ENCODE data around the gene CFAP90.

DNA sequence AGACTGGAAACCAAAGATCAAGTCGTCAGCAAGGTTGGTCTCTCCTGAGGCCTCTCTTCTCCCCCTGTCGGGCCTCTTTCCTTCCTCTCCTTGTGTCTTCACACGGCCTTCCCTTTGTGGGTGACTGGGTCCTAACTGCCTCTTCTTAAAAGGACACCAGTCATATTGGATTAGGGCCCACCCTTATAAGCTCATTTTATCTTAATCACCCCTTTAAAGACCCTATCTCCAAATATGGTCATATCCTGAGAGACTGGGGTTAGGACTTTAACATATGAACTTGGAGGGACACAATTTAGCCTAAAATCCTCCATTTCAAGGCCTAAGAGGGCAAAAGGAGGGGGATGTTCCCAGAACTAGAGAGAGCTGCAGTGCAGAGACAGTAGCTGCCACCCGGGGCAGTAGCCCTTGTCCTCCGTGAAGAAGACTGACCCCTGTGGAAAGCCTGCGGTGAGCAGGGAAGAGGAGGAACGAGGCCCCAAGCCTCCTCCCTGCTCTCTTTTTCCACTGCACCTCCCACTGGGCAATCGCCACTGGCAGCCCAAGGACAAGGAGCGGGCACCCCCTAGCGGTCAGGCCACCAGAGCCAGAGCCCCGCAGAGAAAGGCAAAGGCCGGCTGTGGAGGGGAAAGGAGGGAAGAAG is 34.9 kb downstream of the CFAP90 start:
- TF ChIP-seq POLR2AphosphoS5 (IDR thresholded peaks at IDR 0.05; ENCODE audit: low read depth, low read length): no peak
- TF ChIP-seq SIN3A (IDR thresholded peaks at IDR 0.05; ENCODE audit: borderline replicate concordance, insufficient read depth, low read length): no peak

All from PFSK-1 (cell line).